Breast epithelium (tissue), 4 donors: Measurements from ENCODE around the gene TOMM7. TPM values are rescaled to one million over a fixed set of nuclear protein-coding genes. Genes with fewer than 3 reads are reported as not detected.

ENCODE experiments used
- DNase-seq, 2 donors: peaks; one replicate each; pipeline ENCODE4 v3.0.0-alpha.2; 2019; ENCODE audit warnings: low spot score in 2 of 2
- H3K27ac ChIP-seq, 2 donors: fragments of 200-600 bp; sonication (generic) in 1 of 2; one replicate each; pipeline ENCODE4 v1.5.1; 2016 to 2019; ENCODE audit warnings: mild to moderate bottlenecking in 1 of 2
- H3K27me3 ChIP-seq, 2 donors: fragments of 200-600 bp; sonication (generic) in 1 of 2; one replicate each; pipeline versions ENCODE4 v1.5.1 to v1.6.0; 2017 to 2019; ENCODE audit warnings: control low read depth in 1 of 2, mild to moderate bottlenecking in 1 of 2
- H3K36me3 ChIP-seq: fragments of 200-600 bp; one replicate; pipeline ENCODE4 v1.5.1; 2019
- H3K4me1 ChIP-seq, 2 donors: fragments of 200-600 bp; sonication (generic); one replicate each; pipeline ENCODE4 v1.5.1; 2016 to 2019; ENCODE audit warnings: control low read depth in 1 of 2
- H3K4me3 ChIP-seq, 3 donors: fragments of 200-600 bp; sonication (generic); 1 replicate in 2 of 3; 2 replicates in 1 of 3; pipeline ENCODE4 v1.5.1; 2016 to 2019; ENCODE audit warnings: mild to moderate bottlenecking in 3 of 3, moderate library complexity in 2 of 3
- H3K9me3 ChIP-seq, 2 donors: fragments of 200-600 bp; sonication (generic) in 1 of 2; one replicate each; pipeline ENCODE4 v1.5.1; 2016 to 2019; ENCODE audit warnings: control low read depth in 1 of 2
- POLR2A ChIP-seq: fragments of 450-650 bp; IDR thresholded peaks from one replicate; pipeline ENCODE4 v1.6.1; 2016; ENCODE audit warnings: antibody characterized with exemption, mild to moderate bottlenecking, moderate library complexity
- POLR2AphosphoS5 ChIP-seq, 3 donors: sonication (generic); formaldehyde crosslinking; IDR thresholded peaks; one replicate each; pipeline ENCODE4 v1.6.1; 2017; ENCODE audit warnings: antibody characterized with exemption in 3 of 3
- intact Hi-C: fragments of 100-400 bp; cut with DNase I; formaldehyde crosslinking; loops from one replicate; pipeline ENCODE4 v1.15.1; 2023; ENCODE audit warnings: low total_unique reads
- total RNA-seq, 3 donors: library from RNA; depleted of rRNA; stranded (reverse); fragments of >200 nt; gene quantifications; one replicate each; pipeline ENCODE4 v1.1.0, GENCODE V29; 2016
- TF ChIP-seq, protein P1 (sequence below), 3 donors: fragments of 450-650 bp; IDR thresholded peaks; one replicate each; pipeline ENCODE4 v1.5.1; 2016 to 2017; ENCODE audit warnings: antibody characterized with exemption in 3 of 3, mild to moderate bottlenecking in 3 of 3, moderate library complexity in 3 of 3

Gene TOMM7
- total RNA-seq, 3 donors from 2014 or later: 191 to 304 (median 210) TPM

DNA sequence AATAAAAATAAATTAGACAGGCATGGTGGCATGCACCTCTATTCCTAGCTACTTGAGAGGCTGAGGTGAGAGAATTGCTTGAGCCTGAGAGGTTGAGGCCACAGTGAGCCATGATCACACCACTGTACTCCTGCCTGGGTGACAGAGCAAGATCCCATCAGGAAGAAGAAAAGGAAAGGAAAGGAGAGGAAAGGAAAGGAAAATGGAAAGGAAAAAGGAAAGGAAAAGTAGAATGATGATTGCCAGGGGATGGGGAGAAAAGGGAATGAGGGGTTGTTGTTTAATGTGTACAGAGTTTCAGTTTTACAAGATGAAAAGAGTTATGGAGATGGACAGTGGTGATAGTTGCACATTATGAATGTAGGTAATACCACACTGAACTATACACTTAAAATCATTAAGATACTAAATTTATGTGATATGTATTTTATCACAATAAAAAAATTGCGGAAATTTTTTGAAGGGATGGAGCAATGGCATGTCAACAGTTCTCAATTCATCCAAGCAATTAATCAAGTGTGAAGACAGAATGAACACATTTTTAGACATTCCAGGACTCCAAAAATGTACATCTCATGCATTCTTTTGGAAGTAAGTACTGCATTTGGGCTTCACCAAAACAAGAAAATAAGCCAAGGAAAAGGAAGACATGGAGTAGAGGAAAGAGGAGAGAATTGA is 51.3 kb downstream of the TOMM7 start:
- TF ChIP-seq, protein P1, sequence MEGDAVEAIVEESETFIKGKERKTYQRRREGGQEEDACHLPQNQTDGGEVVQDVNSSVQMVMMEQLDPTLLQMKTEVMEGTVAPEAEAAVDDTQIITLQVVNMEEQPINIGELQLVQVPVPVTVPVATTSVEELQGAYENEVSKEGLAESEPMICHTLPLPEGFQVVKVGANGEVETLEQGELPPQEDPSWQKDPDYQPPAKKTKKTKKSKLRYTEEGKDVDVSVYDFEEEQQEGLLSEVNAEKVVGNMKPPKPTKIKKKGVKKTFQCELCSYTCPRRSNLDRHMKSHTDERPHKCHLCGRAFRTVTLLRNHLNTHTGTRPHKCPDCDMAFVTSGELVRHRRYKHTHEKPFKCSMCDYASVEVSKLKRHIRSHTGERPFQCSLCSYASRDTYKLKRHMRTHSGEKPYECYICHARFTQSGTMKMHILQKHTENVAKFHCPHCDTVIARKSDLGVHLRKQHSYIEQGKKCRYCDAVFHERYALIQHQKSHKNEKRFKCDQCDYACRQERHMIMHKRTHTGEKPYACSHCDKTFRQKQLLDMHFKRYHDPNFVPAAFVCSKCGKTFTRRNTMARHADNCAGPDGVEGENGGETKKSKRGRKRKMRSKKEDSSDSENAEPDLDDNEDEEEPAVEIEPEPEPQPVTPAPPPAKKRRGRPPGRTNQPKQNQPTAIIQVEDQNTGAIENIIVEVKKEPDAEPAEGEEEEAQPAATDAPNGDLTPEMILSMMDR (IDR thresholded peaks at IDR 0.05): no peak
- TF ChIP-seq POLR2A (no peak), POLR2AphosphoS5 (IDR thresholded peaks at IDR 0.05) (no peak)
- Histone ChIP-seq H3K4me1 (no peaks in the 10 kb centered on the region), H3K27ac (no peak overlapping the region), H3K27me3 (no peaks in the 10 kb centered on the region), H3K36me3 (no peaks in the 10 kb centered on the region), H3K9me3 (no peaks in the 10 kb centered on the region), H3K4me3 (no peak overlapping the region)
- intact Hi-C loops: loop anchor here (5.0 kb wide), 1 partner anchor 209 kb away; no protein-coding TSS in a partner anchor
- DNase-seq: no peak

DNA sequence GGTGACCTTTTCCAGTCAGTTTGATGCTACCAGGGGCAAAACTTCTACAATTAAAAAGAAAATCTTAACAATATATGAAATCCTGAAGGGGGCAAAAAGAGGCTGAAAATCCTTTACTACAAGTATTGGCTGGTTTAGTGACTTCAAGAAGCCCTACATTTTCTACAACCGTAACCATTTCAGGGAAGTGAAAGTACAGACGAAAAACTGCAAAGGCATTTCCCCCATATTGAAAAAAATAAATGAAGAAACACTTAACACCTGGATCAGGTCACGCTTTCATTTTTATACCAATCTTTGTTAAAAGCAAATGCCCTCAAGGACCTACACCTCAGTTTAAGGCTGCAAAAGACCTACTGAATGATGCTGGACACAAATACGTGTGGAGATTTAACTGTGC is 57.0 kb downstream of the TOMM7 start:
- intact Hi-C loops: no loop called here
- no peak for TF ChIP-seq POLR2AphosphoS5 (IDR thresholded peaks at IDR 0.05)
- TF ChIP-seq, protein P1 (IDR thresholded peaks at IDR 0.05): no peak
- TF ChIP-seq POLR2A: no peak
- Histone ChIP-seq H3K27ac (no peak overlapping the region), H3K9me3 (peaks cover 2 to 3% of the 10 kb centered on the region in 2 donors), H3K36me3 (no peaks in the 10 kb centered on the region), H3K4me1 (no peaks in the 10 kb centered on the region), H3K27me3 (no peaks in the 10 kb centered on the region), H3K4me3 (no peak overlapping the region)
- DNase-seq: no peak

Other genes starting within 250 kb of the TOMM7 start
- gene IL6, start 95.6 kb downstream of the TOMM7 start, total RNA-seq: 10 to 100 TPM in 2 of 3 donors, 1 to 10 TPM in 1; 3.8 to 55.3 (median 11.8) TPM
- gene HYCC1, start 191.3 kb upstream of the TOMM7 start, total RNA-seq: 10 to 100 TPM; 43.8 to 64.6 (median 50.4) TPM